Fibroblast of lung (primary cell): ENCODE data around the gene CEACAM16.

Source experiments
- CTCF ChIP-seq, 2 donors: IDR thresholded peaks in 1 of 2; conservative IDR thresholded peaks in 1 of 2; 1 replicate in 1 of 2; 2 replicates in 1 of 2; pipeline ENCODE4 v1.5.1; 2011 to 2012; ENCODE audit warnings: low read length in 2 of 2, control low read depth in 1 of 2, inconsistent platforms in 1 of 2, low read depth in 1 of 2, mild to moderate bottlenecking in 1 of 2
- EZH2 ChIP-seq: IDR thresholded peaks from 2 replicates; pipeline ENCODE4 v1.5.1; 2012; ENCODE audit warnings: low read length, control low read depth, mild to moderate bottlenecking; ENCODE audit errors: missing control alignments

- TF ChIP-seq EZH2, result no peak
- no peak for TF ChIP-seq CTCF (conservative IDR thresholded peaks at IDR 0.05 in 1 of 2, IDR thresholded peaks at IDR 0.05 in 1 of 2; ENCODE audit: low read depth in 1 of 2, low read length in 2 of 2)
These were observed 32.1 kb downstream of the CEACAM16 start for GRCh38 chr19:44731081-44731480.
